Urinary bladder (tissue), 4 donors: Measurements from ENCODE around the gene TMC5. TPM values are rescaled to one million over a fixed set of nuclear protein-coding genes. Genes with fewer than 3 reads are reported as not detected.
"Not testable (repeated sequence)": the region's sequence is repeated elsewhere in the genome, so short reads cannot be mapped to it uniquely, and the experiment has no call there.

Experiments
- DNase-seq: peaks from one replicate; pipeline ENCODE4 v3.0.0-alpha.2; 2015; ENCODE audit errors: extremely low spot score
- H3K27ac ChIP-seq: one replicate; pipeline ENCODE4 v1.5.1; 2013; ENCODE audit warnings: low read depth, mild to moderate bottlenecking, moderate library complexity
- H3K36me3 ChIP-seq: one replicate; pipeline ENCODE4 v1.6.1; 2013; ENCODE audit warnings: mild to moderate bottlenecking, moderate library complexity; ENCODE audit not compliant: insufficient read depth
- H3K4me1 ChIP-seq: one replicate; pipeline ENCODE4 v1.6.1; 2013; ENCODE audit warnings: mild to moderate bottlenecking, moderate library complexity; ENCODE audit not compliant: insufficient read depth
- H3K4me3 ChIP-seq: one replicate; pipeline ENCODE4 v1.5.1; 2013; ENCODE audit warnings: low read depth, low read length
- whole genome bisulfite sequencing: extraction: QIAGEN DNeasy Blood & Tissue Kit; methylation state at CpG from one replicate; pipeline ENCODE4 v1.1.7; 2013; 5-methylcytosine and 5-hydroxymethylcytosine counted together
- polyA plus RNA-seq: library from polyadenylated mRNA; stranded (reverse); fragments of 200-250 nt; gene quantifications from one replicate; pipeline ENCODE4 v1.2.3, GENCODE V29; 2013
- total RNA-seq: library from RNA; depleted of rRNA; stranded (reverse); fragments of >200 nt; gene quantifications from one replicate; pipeline ENCODE4 v1.2.3, GENCODE V29; 2014
- donor health status: healthy with polysubstance abuse.
- donor health status: healthy.

The TMC5 gene
- total and polyA plus RNA-seq, 2 donors: 0.05 to 0.32 TPM

- no peaks in the 10 kb centered on the region for H3K4me1 ChIP-seq
- H3K36me3 ChIP-seq: no peaks in the 10 kb centered on the region
- DNase-seq: no peak
- 16% methylated on average over 5 of the region's 5 CpGs for WGBS
- H3K27ac ChIP-seq: no peak overlapping the region
- no peak overlapping the region for H3K4me3 ChIP-seq
These were observed 28.4 kb upstream of the TMC5 start for GRCh38 chr16:19389246-19389645.

GRCh38 chr16:19391185-19391776 is 26.4 kb upstream of the TMC5 start:
- DNase-seq, H3K36me3 ChIP-seq, H3K27ac ChIP-seq, H3K4me3 ChIP-seq, H3K4me1 ChIP-seq: not testable (repeated sequence)
- WGBS: 82% methylated on average over 6 of the region's 6 CpGs

- WGBS: 85% methylated on average over 2 of the region's 2 CpGs
- Histone ChIP-seq H3K36me3 (no peaks in the 10 kb centered on the region), H3K4me1 (no peaks in the 10 kb centered on the region), H3K27ac (no peak overlapping the region), H3K4me3 (no peak overlapping the region)
- DNase-seq: no peak
These were observed 25.3 kb upstream of the TMC5 start for GRCh38 chr16:19392352-19392751.

GRCh38 chr16:19393226-19394111 is 24.2 kb upstream of the TMC5 start:
- 33% methylated on average over 13 of the region's 13 CpGs for WGBS
- Histone ChIP-seq H3K4me3 (no peak overlapping the region), H3K4me1 (no peaks in the 10 kb centered on the region), H3K36me3 (no peaks in the 10 kb centered on the region), H3K27ac (no peak overlapping the region)
- peak; percentile 46 for DNase-seq

GRCh38 chr16:19395646-19396267 is 21.9 kb upstream of the TMC5 start:
- not testable (repeated sequence) for DNase-seq, H3K4me3 ChIP-seq, H3K36me3 ChIP-seq, H3K4me1 ChIP-seq, H3K27ac ChIP-seq
- WGBS: 54% methylated on average over 4 of the region's 4 CpGs

- no peak overlapping the region for H3K4me3 ChIP-seq
- no peaks in the 10 kb centered on the region for H3K4me1 ChIP-seq
- 48% methylated on average over 9 of the region's 9 CpGs for WGBS
- no peaks in the 10 kb centered on the region for H3K36me3 ChIP-seq
- DNase-seq: peak; percentile 40
- no peak overlapping the region for H3K27ac ChIP-seq
These were observed 21.1 kb upstream of the TMC5 start for GRCh38 chr16:19396555-19397011.

GRCh38 chr16:19397373-19397772 is 20.3 kb upstream of the TMC5 start:
- H3K4me3 ChIP-seq, H3K4me1 ChIP-seq, H3K36me3 ChIP-seq, DNase-seq: not testable (repeated sequence)
- H3K27ac ChIP-seq: peak overlapping the region; percentile 23
- 63% methylated on average over 2 of the region's 2 CpGs for WGBS

GRCh38 chr16:19400711-19401110 is 17.0 kb upstream of the TMC5 start:
- Histone ChIP-seq H3K36me3 (no peaks in the 10 kb centered on the region), H3K27ac (no peak overlapping the region), H3K4me1 (no peaks in the 10 kb centered on the region), H3K4me3 (no peak overlapping the region)
- WGBS: 75% methylated on average over 7 of the region's 7 CpGs
- no peak for DNase-seq

- H3K4me3 ChIP-seq: no peak overlapping the region
- no peaks in the 10 kb centered on the region for H3K4me1 ChIP-seq
- 69% methylated on average over 5 of the region's 5 CpGs for WGBS
- no peaks in the 10 kb centered on the region for H3K36me3 ChIP-seq
- DNase-seq: no peak
- no peak overlapping the region for H3K27ac ChIP-seq
These were observed 10.7 kb upstream of the TMC5 start for GRCh38 chr16:19406891-19407491.

GRCh38 chr16:19410435-19411171 is 7.1 kb upstream of the TMC5 start:
- Histone ChIP-seq H3K36me3 (no peaks in the 10 kb centered on the region), H3K27ac (no peak overlapping the region), H3K4me1 (no peaks in the 10 kb centered on the region), H3K4me3 (peak overlapping the region; percentile 16)
- no peak for DNase-seq
- 2% methylated on average over 58 of the region's 58 CpGs for WGBS

GRCh38 chr16:19411298-19411697 is 6.4 kb upstream of the TMC5 start:
- no peak overlapping the region for H3K27ac ChIP-seq
- H3K4me3 ChIP-seq: no peak overlapping the region
- H3K36me3 ChIP-seq: no peaks in the 10 kb centered on the region
- DNase-seq: no peak
- 61% methylated on average over 3 of the region's 3 CpGs for WGBS
- no peaks in the 10 kb centered on the region for H3K4me1 ChIP-seq

GRCh38 chr16:19412055-19412454 is 5.6 kb upstream of the TMC5 start:
- H3K4me1 ChIP-seq, H3K4me3 ChIP-seq, DNase-seq, H3K27ac ChIP-seq, H3K36me3 ChIP-seq: not testable (repeated sequence)
- 94% methylated on average over 7 of the region's 7 CpGs for WGBS

- H3K36me3 ChIP-seq: no peaks in the 10 kb centered on the region
- H3K27ac ChIP-seq: no peak overlapping the region
- no peaks in the 10 kb centered on the region for H3K4me1 ChIP-seq
- no peak for DNase-seq
- H3K4me3 ChIP-seq: no peak overlapping the region
- 68% methylated on average over 5 of the region's 5 CpGs for WGBS
These were observed 2.2 kb upstream of the TMC5 start for GRCh38 chr16:19415461-19415860.
